Activated naive CD4-positive, alpha-beta T cell treated with anti-CD3 and anti-CD28 coated beads for 36 hours (primary cell): ENCODE measurements around the gene TMPRSS5. TPM values are rescaled to one million over a fixed set of nuclear protein-coding genes. Genes with fewer than 3 reads are reported as not detected.
"Not testable (repeated sequence)": the region's sequence is repeated elsewhere in the genome, so short reads cannot be mapped to it uniquely, and the experiment has no call there.

ENCODE experiments used
- CTCF ChIA-PET: fragments of 350-600 bp; sonication (Branson Sonifier 250); formaldehyde crosslinking; loops from one replicate; lab custom pipeline; 2021; ENCODE audit warnings: antibody characterized with exemption; lab: Charles Lee
- DNase-seq: peaks from one replicate; pipeline ENCODE4 v3.0.0-alpha.2; 2020
- H3K27ac Mint-ChIP-seq: one replicate; pipeline ENCODE4 v1.8.0; 2021; ENCODE audit warnings: mild to moderate bottlenecking, mixed read lengths
- H3K27me3 Mint-ChIP-seq: one replicate; pipeline ENCODE4 v1.8.0; 2021; ENCODE audit warnings: low read depth, mixed read lengths
- H3K36me3 Mint-ChIP-seq: one replicate; pipeline ENCODE4 v1.8.0; 2021; ENCODE audit warnings: low read depth, mixed read lengths
- H3K4me1 Mint-ChIP-seq: one replicate; pipeline ENCODE4 v1.8.0; 2021; ENCODE audit warnings: low read depth, mixed read lengths
- H3K4me3 Mint-ChIP-seq: one replicate; pipeline ENCODE4 v1.8.0; 2021; ENCODE audit warnings: mild to moderate bottlenecking, moderate library complexity, mixed read lengths
- H3K9me3 Mint-ChIP-seq: one replicate; pipeline ENCODE4 v1.8.0; 2021; ENCODE audit warnings: mixed read lengths
- intact Hi-C: fragments of 100-400 bp; cut with micrococcal nuclease; formaldehyde crosslinking; loops from one replicate; pipeline ENCODE4 v1.15.1; 2023
- total RNA-seq, 2 experiments: library from RNA; stranded (reverse); gene quantifications; one replicate each; pipeline ENCODE4 v1.2.3, GENCODE V29; 2021

The TMPRSS5 gene
- total RNA-seq, 2 experiments from 2014 or later: 1.1 to 1.2 TPM

DNA sequence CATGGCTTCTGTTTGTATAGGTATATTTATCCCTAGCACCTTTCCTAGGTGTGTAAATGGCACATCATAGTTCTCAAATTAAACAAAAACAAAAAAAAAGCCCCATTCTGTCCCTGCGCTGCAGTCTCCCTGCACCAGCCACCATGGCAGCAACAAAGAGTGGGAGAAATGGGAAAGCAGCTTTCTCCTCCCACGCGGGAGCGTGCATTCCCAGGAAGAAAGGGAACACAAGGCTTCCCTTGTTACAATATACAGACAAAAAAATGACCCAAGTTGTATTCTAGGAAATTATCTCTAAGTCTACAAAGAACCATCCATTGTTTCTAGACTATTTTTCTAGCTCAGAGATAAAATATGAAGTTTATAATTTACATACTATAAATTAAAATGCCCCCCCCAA, 16.1 kb upstream of the TMPRSS5 start:
- Mint-ChIP-seq H3K9me3 (no peaks in the 10 kb centered on the region), H3K36me3 (peaks cover 27% of the 10 kb centered on the region), H3K4me3 (no peak overlapping the region), H3K4me1 (no peaks in the 10 kb centered on the region), H3K27ac (no peak overlapping the region), H3K27me3 (no peaks in the 10 kb centered on the region)
- intact Hi-C loops: no loop called here
- CTCF ChIA-PET: no interaction called here
- DNase-seq: no peak

- peaks cover 31% of the 10 kb centered on the region for H3K36me3 Mint-ChIP-seq
- H3K27me3 Mint-ChIP-seq: no peaks in the 10 kb centered on the region
- H3K4me3 Mint-ChIP-seq: no peak overlapping the region
- no peak overlapping the region for H3K27ac Mint-ChIP-seq
- H3K9me3 Mint-ChIP-seq: no peaks in the 10 kb centered on the region
- CTCF ChIA-PET: no interaction called here
- DNase-seq: no peak
- no peaks in the 10 kb centered on the region for H3K4me1 Mint-ChIP-seq
- intact Hi-C loops: no loop called here
These were observed 15.5 kb upstream of the TMPRSS5 start for GRCh38 chr11:113721462-113722066.

- H3K27me3 Mint-ChIP-seq, H3K4me1 Mint-ChIP-seq, CTCF ChIA-PET, DNase-seq, H3K9me3 Mint-ChIP-seq, intact Hi-C loops, H3K4me3 Mint-ChIP-seq, H3K27ac Mint-ChIP-seq: not testable (repeated sequence)
- peaks cover 41% of the 10 kb centered on the region for H3K36me3 Mint-ChIP-seq
These were observed 14.4 kb upstream of the TMPRSS5 start for GRCh38 chr11:113720478-113720877.

DNA sequence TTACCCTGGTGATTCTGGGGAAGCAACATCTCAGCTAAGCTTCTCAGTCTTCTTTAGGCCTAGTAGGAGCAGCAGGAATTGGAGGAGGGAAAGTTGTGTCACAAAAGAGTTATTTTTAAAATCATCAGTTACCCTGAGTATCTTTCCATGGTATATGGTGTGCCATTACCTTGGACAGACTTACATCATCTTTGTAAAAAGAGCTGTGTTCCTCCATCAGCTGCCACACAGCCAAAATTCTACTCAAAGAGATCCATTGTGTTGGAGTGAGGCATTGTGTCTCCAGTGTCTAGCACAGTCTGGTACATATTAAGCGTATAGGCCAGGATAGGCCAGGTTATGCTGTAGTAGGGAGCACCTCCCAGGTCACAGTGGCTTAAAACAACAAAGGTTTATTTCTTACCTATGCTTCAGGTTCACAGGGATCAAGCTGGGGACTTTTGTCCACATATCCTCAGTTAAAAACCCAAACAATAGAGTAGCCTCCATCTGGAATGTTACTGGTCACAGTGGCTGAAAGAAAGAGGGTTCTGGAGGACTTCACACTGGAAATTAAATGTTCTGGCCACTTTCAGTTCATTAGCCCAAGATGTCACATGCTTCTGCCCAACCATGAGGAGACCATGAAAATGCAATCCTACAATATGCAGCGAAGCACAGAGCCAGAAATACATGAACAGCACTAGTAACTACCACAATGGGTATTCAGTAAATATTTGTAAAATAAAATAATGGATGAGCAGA, 9.9 kb upstream of the TMPRSS5 start:
- peaks cover 57% of the 10 kb centered on the region for H3K36me3 Mint-ChIP-seq
- no peak for DNase-seq
- no peaks in the 10 kb centered on the region for H3K27me3 Mint-ChIP-seq
- no peak overlapping the region for H3K4me3 Mint-ChIP-seq
- CTCF ChIA-PET: interaction anchor here (0.7 kb wide), 1 partner anchor 81 kb away, joined by 3 read pairs; no protein-coding TSS in a partner anchor
- intact Hi-C loops: no loop called here
- peaks cover 3% of the 10 kb centered on the region for H3K9me3 Mint-ChIP-seq
- no peaks in the 10 kb centered on the region for H3K4me1 Mint-ChIP-seq
- H3K27ac Mint-ChIP-seq: no peak overlapping the region

GRCh38 chr11:113715273-113715672, 9.2 kb upstream of the TMPRSS5 start:
- no peaks in the 10 kb centered on the region for H3K27me3 Mint-ChIP-seq

DNA sequence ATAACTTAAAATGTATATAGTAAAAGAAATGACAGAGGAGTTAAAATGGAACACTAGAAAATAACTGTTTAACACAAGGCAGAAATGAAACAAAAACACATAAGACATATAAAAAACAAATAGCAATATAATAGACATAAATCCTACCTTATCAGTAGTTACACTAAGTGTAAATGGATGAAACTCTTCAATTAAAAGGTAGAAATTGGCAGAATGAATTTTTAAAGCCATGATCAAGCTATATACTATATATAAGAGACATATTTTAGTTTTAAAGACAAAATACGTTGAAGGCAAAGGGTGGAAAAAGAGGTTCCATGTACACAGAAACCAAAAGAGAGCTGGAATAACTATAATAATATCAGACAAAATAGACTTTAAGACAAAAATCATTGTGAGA, 4.9 kb upstream of the TMPRSS5 start:
- Mint-ChIP-seq H3K36me3 (peaks cover 38% of the 10 kb centered on the region), H3K4me1 (no peaks in the 10 kb centered on the region), H3K27ac (no peak overlapping the region), H3K27me3 (no peaks in the 10 kb centered on the region), H3K4me3 (no peak overlapping the region), H3K9me3 (peaks cover 19% of the 10 kb centered on the region)
- no peak for DNase-seq
- CTCF ChIA-PET: interaction anchor here (0.6 kb wide), 1 partner anchor 184 kb away, joined by 3 read pairs; no protein-coding TSS in a partner anchor
- intact Hi-C loops: no loop called here

More at GRCh38 chr11:113715273-113715672, 9.2 kb upstream of the TMPRSS5 start:
- Mint-ChIP-seq H3K9me3 (peaks cover 4% of the 10 kb centered on the region), H3K4me3 (no peak overlapping the region), H3K4me1 (no peaks in the 10 kb centered on the region), H3K27ac (no peak overlapping the region), H3K36me3 (peaks cover 53% of the 10 kb centered on the region)
- intact Hi-C loops: no loop called here
- no peak for DNase-seq
- CTCF ChIA-PET: no interaction called here

GRCh38 chr11:113703551-113703950, 2.6 kb downstream of the TMPRSS5 start:
- H3K4me3 Mint-ChIP-seq, CTCF ChIA-PET, intact Hi-C loops, H3K27me3 Mint-ChIP-seq, DNase-seq, H3K27ac Mint-ChIP-seq, H3K4me1 Mint-ChIP-seq: not testable (repeated sequence)
- Mint-ChIP-seq H3K36me3 (peaks cover 13% of the 10 kb centered on the region), H3K9me3 (peaks cover 12% of the 10 kb centered on the region)

- H3K4me1 Mint-ChIP-seq: no peaks in the 10 kb centered on the region
- no peaks in the 10 kb centered on the region for H3K27me3 Mint-ChIP-seq
- intact Hi-C loops: no loop called here
These were observed 4.6 kb downstream of the TMPRSS5 start for GRCh38 chr11:113701491-113701890.

DNA sequence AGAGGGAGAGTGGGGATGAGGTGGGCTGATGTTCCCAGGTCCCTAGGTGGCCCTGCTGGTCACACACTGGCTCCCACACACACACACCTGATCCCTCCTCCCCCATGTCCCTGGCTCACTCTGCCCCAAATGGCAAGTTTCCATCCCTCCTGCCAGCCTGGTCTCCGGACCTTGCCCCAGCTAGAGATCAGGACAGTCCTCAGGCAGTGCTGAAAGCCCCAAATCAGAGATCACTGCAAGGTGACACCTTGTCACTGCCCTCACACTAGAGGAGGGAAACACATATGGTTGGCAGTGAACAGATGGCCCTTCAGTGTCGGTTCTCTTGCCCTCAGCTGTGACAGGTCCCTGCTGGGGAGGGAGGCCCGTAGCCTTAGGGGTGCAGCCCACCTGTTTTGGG, 7.6 kb downstream of the TMPRSS5 start:
- no peaks in the 10 kb centered on the region for H3K27me3 Mint-ChIP-seq
- CTCF ChIA-PET: no interaction called here
- no peak for DNase-seq
- H3K9me3 Mint-ChIP-seq: no peaks in the 10 kb centered on the region
- intact Hi-C loops: no loop called here
- H3K36me3 Mint-ChIP-seq: peaks cover 3% of the 10 kb centered on the region
- H3K4me3 Mint-ChIP-seq: no peak overlapping the region
- no peak overlapping the region for H3K27ac Mint-ChIP-seq
- H3K4me1 Mint-ChIP-seq: no peaks in the 10 kb centered on the region

More at GRCh38 chr11:113701491-113701890, 4.6 kb downstream of the TMPRSS5 start:
- Mint-ChIP-seq H3K4me3 (no peak overlapping the region), H3K9me3 (peaks cover 4% of the 10 kb centered on the region), H3K36me3 (peaks cover 5% of the 10 kb centered on the region), H3K27ac (no peak overlapping the region)
- CTCF ChIA-PET: no interaction called here
- no peak for DNase-seq

- no peaks in the 10 kb centered on the region for H3K9me3 Mint-ChIP-seq
- no peaks in the 10 kb centered on the region for H3K4me1 Mint-ChIP-seq
- H3K27ac Mint-ChIP-seq: no peak overlapping the region
- DNase-seq: no peak
- no peak overlapping the region for H3K4me3 Mint-ChIP-seq
- H3K36me3 Mint-ChIP-seq: peaks cover 3% of the 10 kb centered on the region
- CTCF ChIA-PET: no interaction called here
- no peaks in the 10 kb centered on the region for H3K27me3 Mint-ChIP-seq
- intact Hi-C loops: no loop called here
These were observed 8.2 kb downstream of the TMPRSS5 start for GRCh38 chr11:113697756-113698407.

- CTCF ChIA-PET: no interaction called here
- H3K9me3 Mint-ChIP-seq: no peaks in the 10 kb centered on the region
- H3K4me1 Mint-ChIP-seq: no peaks in the 10 kb centered on the region
- H3K4me3 Mint-ChIP-seq: no peak overlapping the region
- DNase-seq: no peak
- H3K36me3 Mint-ChIP-seq: peaks cover 3% of the 10 kb centered on the region
- no peak overlapping the region for H3K27ac Mint-ChIP-seq
- H3K27me3 Mint-ChIP-seq: no peaks in the 10 kb centered on the region
- intact Hi-C loops: no loop called here
These were observed 9.0 kb downstream of the TMPRSS5 start for GRCh38 chr11:113697111-113697510.

- Mint-ChIP-seq H3K4me3 (no peak overlapping the region), H3K36me3 (peaks cover 3% of the 10 kb centered on the region), H3K4me1 (no peaks in the 10 kb centered on the region), H3K27me3 (no peaks in the 10 kb centered on the region), H3K9me3 (no peaks in the 10 kb centered on the region), H3K27ac (no peak overlapping the region)
- no peak for DNase-seq
- intact Hi-C loops: no loop called here
- CTCF ChIA-PET: no interaction called here
These were observed 10.9 kb downstream of the TMPRSS5 start for GRCh38 chr11:113695207-113695606.
